Measurements from ENCODE around the gene MACROD2.

MACROD2 gene

GRCh38 chr20:15582146-15582760 is 1586.9 kb downstream of the MACROD2 start:
- Histone ChIP-seq H3K4me2 (ENCODE audit: low read depth, low read length, poor library complexity, severe bottlenecking) (no peak overlapping the region), H3K9ac (ENCODE audit: low read length) (no peak overlapping the region), H3K4me3 (ENCODE audit: insufficient read depth, low read length, poor library complexity, severe bottlenecking) (no peak overlapping the region), H3K9me3 (ENCODE audit: insufficient read depth, low read length) (no peaks in the 10 kb centered on the region), H3K79me2 (ENCODE audit: insufficient read depth, low read length) (no peaks in the 10 kb centered on the region), H2AFZ (ENCODE audit: low read depth, low read length, severe bottlenecking) (no peak overlapping the region), H3K27ac (ENCODE audit: low read depth, low read length) (no peak overlapping the region), H3K27me3 (ENCODE audit: low read length) (no peaks in the 10 kb centered on the region), H3F3A (ENCODE audit: insufficient read depth) (no peaks in the 10 kb centered on the region), H3K36me3 (ENCODE audit: low read length) (no peaks in the 10 kb centered on the region), H3K9me2 (replicated peaks; ENCODE audit: insufficient read depth, low read length) (no peaks in the 10 kb centered on the region; the same call in 1 of the 2 replicates), H4K20me1 (ENCODE audit: low read depth, low read length) (no peaks in the 10 kb centered on the region)
- TF ChIP-seq, protein P1, sequence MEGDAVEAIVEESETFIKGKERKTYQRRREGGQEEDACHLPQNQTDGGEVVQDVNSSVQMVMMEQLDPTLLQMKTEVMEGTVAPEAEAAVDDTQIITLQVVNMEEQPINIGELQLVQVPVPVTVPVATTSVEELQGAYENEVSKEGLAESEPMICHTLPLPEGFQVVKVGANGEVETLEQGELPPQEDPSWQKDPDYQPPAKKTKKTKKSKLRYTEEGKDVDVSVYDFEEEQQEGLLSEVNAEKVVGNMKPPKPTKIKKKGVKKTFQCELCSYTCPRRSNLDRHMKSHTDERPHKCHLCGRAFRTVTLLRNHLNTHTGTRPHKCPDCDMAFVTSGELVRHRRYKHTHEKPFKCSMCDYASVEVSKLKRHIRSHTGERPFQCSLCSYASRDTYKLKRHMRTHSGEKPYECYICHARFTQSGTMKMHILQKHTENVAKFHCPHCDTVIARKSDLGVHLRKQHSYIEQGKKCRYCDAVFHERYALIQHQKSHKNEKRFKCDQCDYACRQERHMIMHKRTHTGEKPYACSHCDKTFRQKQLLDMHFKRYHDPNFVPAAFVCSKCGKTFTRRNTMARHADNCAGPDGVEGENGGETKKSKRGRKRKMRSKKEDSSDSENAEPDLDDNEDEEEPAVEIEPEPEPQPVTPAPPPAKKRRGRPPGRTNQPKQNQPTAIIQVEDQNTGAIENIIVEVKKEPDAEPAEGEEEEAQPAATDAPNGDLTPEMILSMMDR (IDR thresholded peaks at IDR 0.05; ENCODE audit: insufficient read depth, low read length, poor library complexity, severe bottlenecking): no peak
- no peak for TF ChIP-seq EZH2phosphoT487 (conservative IDR thresholded peaks at IDR 0.05; ENCODE audit: low read length)

- no peak for TF ChIP-seq EZH2phosphoT487 (conservative IDR thresholded peaks at IDR 0.05; ENCODE audit: low read length)
- TF ChIP-seq, protein P1 (IDR thresholded peaks at IDR 0.05; ENCODE audit: insufficient read depth, low read length, poor library complexity, severe bottlenecking): no peak
- no peaks in the 10 kb centered on the region for H3K27me3 ChIP-seq (ENCODE audit: low read length)
- no peak overlapping the region for H3K4me2 ChIP-seq (ENCODE audit: low read depth, low read length, poor library complexity, severe bottlenecking)
- H3K36me3 ChIP-seq (ENCODE audit: low read length): no peaks in the 10 kb centered on the region
- H4K20me1 ChIP-seq (ENCODE audit: low read depth, low read length): no peaks in the 10 kb centered on the region
- no peak overlapping the region for H3K9ac ChIP-seq (ENCODE audit: low read length)
- no peak overlapping the region for H2AFZ ChIP-seq (ENCODE audit: low read depth, low read length, severe bottlenecking)
- no peaks in the 10 kb centered on the region for H3F3A ChIP-seq (ENCODE audit: insufficient read depth)
- no peak overlapping the region for H3K4me3 ChIP-seq (ENCODE audit: insufficient read depth, low read length, poor library complexity, severe bottlenecking)
- no peaks in the 10 kb centered on the region; the same call in 1 of the 2 replicates for H3K9me2 ChIP-seq (replicated peaks; ENCODE audit: insufficient read depth, low read length)
- H3K79me2 ChIP-seq (ENCODE audit: insufficient read depth, low read length): no peaks in the 10 kb centered on the region
- no peaks in the 10 kb centered on the region for H3K9me3 ChIP-seq (ENCODE audit: insufficient read depth, low read length)
- no peak overlapping the region for H3K27ac ChIP-seq (ENCODE audit: low read depth, low read length)
Measured at GRCh38 chr20:15584507-15584906, 1589.2 kb downstream of the MACROD2 start.

DNA sequence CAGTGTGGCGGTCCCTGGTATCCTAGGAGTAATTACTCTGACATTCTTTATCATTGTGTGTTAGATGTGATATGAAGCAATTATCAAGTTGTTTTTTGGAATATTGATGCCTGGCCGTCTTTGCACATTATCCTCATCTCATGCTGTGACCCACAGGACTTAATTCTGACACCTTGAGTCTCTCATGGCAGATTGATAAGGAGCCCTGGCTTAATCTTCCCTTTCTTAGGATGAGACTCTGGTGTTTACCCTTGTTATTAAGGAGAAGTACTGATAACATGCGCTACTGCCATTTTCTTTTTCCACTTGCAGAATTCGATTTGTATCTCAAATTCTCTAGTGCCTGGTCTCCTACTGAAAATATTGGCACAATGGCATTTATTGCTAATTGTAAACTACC is 1597.8 kb downstream of the MACROD2 start:
- Histone ChIP-seq H3K4me2 (ENCODE audit: low read depth, low read length, poor library complexity, severe bottlenecking) (no peak overlapping the region), H3K4me3 (ENCODE audit: insufficient read depth, low read length, poor library complexity, severe bottlenecking) (no peak overlapping the region), H4K20me1 (ENCODE audit: low read depth, low read length) (no peaks in the 10 kb centered on the region), H3K79me2 (ENCODE audit: insufficient read depth, low read length) (no peaks in the 10 kb centered on the region), H3K9ac (ENCODE audit: low read length) (no peak overlapping the region), H2AFZ (ENCODE audit: low read depth, low read length, severe bottlenecking) (no peak overlapping the region), H3K36me3 (ENCODE audit: low read length) (no peaks in the 10 kb centered on the region), H3F3A (ENCODE audit: insufficient read depth) (no peaks in the 10 kb centered on the region), H3K9me2 (replicated peaks; ENCODE audit: insufficient read depth, low read length) (no peaks in the 10 kb centered on the region), H3K9me3 (ENCODE audit: insufficient read depth, low read length) (no peaks in the 10 kb centered on the region), H3K27ac (ENCODE audit: low read depth, low read length) (no peak overlapping the region), H3K27me3 (ENCODE audit: low read length) (no peaks in the 10 kb centered on the region)
- no peak for TF ChIP-seq EZH2phosphoT487 (conservative IDR thresholded peaks at IDR 0.05; ENCODE audit: low read length)
- TF ChIP-seq, protein P1 (IDR thresholded peaks at IDR 0.05; ENCODE audit: insufficient read depth, low read length, poor library complexity, severe bottlenecking): no peak
